PC-3 (cell line): ENCODE measurements around the gene FADD. TPM values are rescaled to one million over a fixed set of nuclear protein-coding genes. Genes with fewer than 3 reads are reported as not detected.
A peak's percentile ranks its signal among the peaks of the same experiment; 100 is the strongest.
"Not testable (repeated sequence)": the region's sequence is repeated elsewhere in the genome, so short reads cannot be mapped to it uniquely, and the experiment has no call there.

Experiments
- ATAC-seq: fragments of 200-7000 bp; cut with Tn5 transposase; 2 replicates; pipeline ENCODE4 v1.9.1; 2020; ENCODE audit warnings: mild to moderate bottlenecking, moderate library complexity
- BruUV-seq: library from RNA; stranded (reverse); fragments of 400-500 nt; replicated peaks from 2 replicates; lab custom pipeline; 2021; lab: Mats Ljungman, UMichigan
- CTCF ChIA-PET: fragments of 300-600 bp; sonication (Branson Sonifier 250); formaldehyde crosslinking; loops from one replicate; lab custom pipeline; 2022; ENCODE audit warnings: antibody characterized with exemption; lab: Charles Lee
- POLR2A ChIA-PET: fragments of 300-600 bp; sonication (Branson Sonifier 250); formaldehyde crosslinking; loops from one replicate; lab custom pipeline; 2022; ENCODE audit warnings: antibody characterized with exemption; ENCODE audit not compliant: unreplicated experiment; lab: Charles Lee
- DNase-seq: peaks from one replicate; pipeline ENCODE4 v3.0.0-alpha.2; 2015
- H2AFZ ChIP-seq: fragments of 300-600 bp; sonication (generic); 2 replicates; pipeline ENCODE4 v1.6.0; 2016; ENCODE audit warnings: antibody characterized with exemption, low read length
- H3F3A ChIP-seq: fragments of 300-600 bp; sonication (generic); one replicate; pipeline ENCODE4 v1.6.0; 2017; ENCODE audit warnings: antibody characterized with exemption, low read length, control low read depth, mild to moderate bottlenecking; ENCODE audit not compliant: unreplicated experiment
- H3K27ac ChIP-seq: fragments of 300-600 bp; sonication (generic); 2 replicates; pipeline ENCODE4 v1.5.1; 2016; ENCODE audit warnings: mild to moderate bottlenecking, low read length
- H3K27me3 ChIP-seq: fragments of 300-600 bp; sonication (generic); 2 replicates; pipeline ENCODE4 v1.6.1; 2016; ENCODE audit warnings: low read length, mixed read lengths
- H3K36me3 ChIP-seq: fragments of 300-600 bp; sonication (generic); 2 replicates; pipeline ENCODE4 v1.6.1; 2016; ENCODE audit warnings: low read depth, mixed run types, low read length, mixed read lengths
- H3K4me1 ChIP-seq: fragments of 300-600 bp; sonication (generic); 2 replicates; pipeline ENCODE4 v1.5.1; 2016; ENCODE audit warnings: low read length; ENCODE audit not compliant: insufficient read depth
- H3K4me2 ChIP-seq: fragments of 300-600 bp; sonication (generic); 2 replicates; pipeline ENCODE4 v1.6.0; 2016; ENCODE audit warnings: low read length
- H3K4me3 ChIP-seq: fragments of 300-600 bp; sonication (generic); 2 replicates; pipeline ENCODE4 v1.5.1; 2016; ENCODE audit warnings: mild to moderate bottlenecking, low read length, mixed read lengths
- H3K79me2 ChIP-seq: fragments of 300-600 bp; sonication (generic); 2 replicates; pipeline ENCODE4 v1.6.1; 2017; ENCODE audit warnings: low read length, mixed read lengths
- H3K9ac ChIP-seq: fragments of 300-600 bp; sonication (generic); 2 replicates; pipeline ENCODE4 v1.6.0; 2016; ENCODE audit warnings: mild to moderate bottlenecking, low read length
- H3K9me2 ChIP-seq: fragments of 300-600 bp; sonication (generic); replicated peaks from 2 replicates; pipeline ENCODE4 v1.6.1; 2016; ENCODE audit warnings: mixed run types, low read length, mixed read lengths
- H3K9me3 ChIP-seq: fragments of 300-600 bp; sonication (generic); 2 replicates; pipeline ENCODE4 v1.6.1; 2016; ENCODE audit warnings: low read length, mixed read lengths
- H4K20me1 ChIP-seq: fragments of 300-600 bp; sonication (generic); 2 replicates; pipeline ENCODE4 v1.6.1; 2016; ENCODE audit warnings: low read length, mixed read lengths
- EZH2 ChIP-seq: fragments of 300-600 bp; sonication (generic); IDR thresholded peaks from one replicate; pipeline ENCODE4 v1.6.1; 2017; ENCODE audit warnings: antibody characterized with exemption, mild to moderate bottlenecking, low read length; ENCODE audit not compliant: unreplicated experiment
- EZH2phosphoT487 ChIP-seq: fragments of 300-600 bp; sonication (generic); IDR thresholded peaks from 2 replicates; pipeline ENCODE4 v1.6.1; 2018; ENCODE audit warnings: mild to moderate bottlenecking, antibody characterized with exemption, low read length, borderline replicate concordance
- intact Hi-C: fragments of 100-400 bp; cut with micrococcal nuclease; formaldehyde crosslinking; loops from 2 replicates; pipeline ENCODE4 v1.9.0; 2023
- total RNA-seq: library from RNA; depleted of rRNA; stranded (reverse); fragments of >200 nt; gene quantifications from 2 replicates; pipeline ENCODE4 v1.2.3, GENCODE V29; 2014
- TF ChIP-seq, protein P1 (sequence below): fragments of 300-600 bp; sonication (generic); conservative IDR thresholded peaks from 2 replicates; pipeline ENCODE4 v1.5.1; 2017; ENCODE audit warnings: antibody characterized with exemption, low read depth, mild to moderate bottlenecking, low read length

The FADD gene
- total RNA-seq, 1 experiment from 2014 or later, result 79.5 TPM

DNA sequence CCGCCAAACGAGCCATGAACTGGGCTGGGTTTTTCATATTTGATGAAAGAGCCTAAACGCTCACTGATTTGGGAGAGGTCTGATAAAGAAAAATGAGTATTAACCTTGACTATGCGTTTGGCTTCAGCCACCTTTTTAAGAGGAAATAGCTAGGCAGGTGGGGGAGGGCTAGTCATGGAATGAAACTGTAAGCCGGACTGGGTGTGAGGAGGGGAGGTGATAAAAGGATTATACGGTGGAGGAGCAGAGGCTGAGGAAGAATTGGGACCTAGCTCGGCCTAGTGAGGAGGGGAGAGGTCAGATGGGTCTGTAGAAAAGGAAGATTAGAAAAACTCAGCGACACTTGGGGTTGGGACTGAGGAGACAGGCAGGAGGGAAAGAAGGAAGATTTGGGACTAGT is 15.0 kb downstream of the FADD start:
- H3K4me3 ChIP-seq, H3F3A ChIP-seq, intact Hi-C loops, CTCF ChIA-PET, H3K9ac ChIP-seq, H2AFZ ChIP-seq, H3K4me1 ChIP-seq, ATAC-seq, BruUV-seq, POLR2A ChIA-PET, H3K9me3 ChIP-seq, H3K9me2 ChIP-seq, H3K4me2 ChIP-seq, H3K79me2 ChIP-seq, H3K27ac ChIP-seq, H4K20me1 ChIP-seq, H3K36me3 ChIP-seq, DNase-seq, H3K27me3 ChIP-seq: not testable (repeated sequence)

DNA sequence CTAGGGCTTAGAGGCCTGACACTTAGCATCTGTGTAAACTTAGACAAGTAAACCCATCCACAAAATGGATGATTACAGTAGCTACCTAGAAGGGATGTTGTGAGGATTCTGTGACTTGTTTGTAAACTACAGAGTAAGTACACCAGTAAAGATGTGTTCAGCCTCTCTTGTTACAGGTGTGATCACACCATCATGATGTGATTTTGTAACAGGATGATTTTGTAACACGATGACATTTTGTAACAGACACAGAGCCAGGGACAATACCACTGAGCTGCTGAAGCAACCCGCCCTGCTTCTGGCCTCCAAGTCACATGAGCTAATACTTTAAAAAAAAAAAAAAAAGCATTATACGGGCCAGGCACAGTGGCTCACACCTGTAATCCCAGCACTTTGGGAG is 17.0 kb downstream of the FADD start:
- ChIA-PET POLR2A (no interaction called here), CTCF (interaction anchor here (0.6 kb wide), 1 partner anchor 1120 kb away, joined by 3 read pairs; no protein-coding TSS in a partner anchor)
- ATAC-seq, result no peak
- H3K4me2 ChIP-seq, result no peak overlapping the region
- H3K79me2 ChIP-seq, result no peaks in the 10 kb centered on the region
- H3K36me3 ChIP-seq, result no peaks in the 10 kb centered on the region
- no peaks in the 10 kb centered on the region for H3K4me1 ChIP-seq
- no peak overlapping the region for H3K9ac ChIP-seq
- no peak overlapping the region for H3K27ac ChIP-seq
- no peak for DNase-seq
- no peaks in the 10 kb centered on the region for H3K9me3 ChIP-seq
- no peaks in the 10 kb centered on the region for H3F3A ChIP-seq
- no peak overlapping the region for H2AFZ ChIP-seq
- no peaks in the 10 kb centered on the region for H4K20me1 ChIP-seq
- H3K27me3 ChIP-seq, result no peaks in the 10 kb centered on the region
- H3K9me2 ChIP-seq, result no peaks in the 10 kb centered on the region
- BruUV-seq, result no TSS peak
- H3K4me3 ChIP-seq, result no peak overlapping the region
- TF ChIP-seq EZH2 (no peak), EZH2phosphoT487 (no peak)
- TF ChIP-seq, protein P1, sequence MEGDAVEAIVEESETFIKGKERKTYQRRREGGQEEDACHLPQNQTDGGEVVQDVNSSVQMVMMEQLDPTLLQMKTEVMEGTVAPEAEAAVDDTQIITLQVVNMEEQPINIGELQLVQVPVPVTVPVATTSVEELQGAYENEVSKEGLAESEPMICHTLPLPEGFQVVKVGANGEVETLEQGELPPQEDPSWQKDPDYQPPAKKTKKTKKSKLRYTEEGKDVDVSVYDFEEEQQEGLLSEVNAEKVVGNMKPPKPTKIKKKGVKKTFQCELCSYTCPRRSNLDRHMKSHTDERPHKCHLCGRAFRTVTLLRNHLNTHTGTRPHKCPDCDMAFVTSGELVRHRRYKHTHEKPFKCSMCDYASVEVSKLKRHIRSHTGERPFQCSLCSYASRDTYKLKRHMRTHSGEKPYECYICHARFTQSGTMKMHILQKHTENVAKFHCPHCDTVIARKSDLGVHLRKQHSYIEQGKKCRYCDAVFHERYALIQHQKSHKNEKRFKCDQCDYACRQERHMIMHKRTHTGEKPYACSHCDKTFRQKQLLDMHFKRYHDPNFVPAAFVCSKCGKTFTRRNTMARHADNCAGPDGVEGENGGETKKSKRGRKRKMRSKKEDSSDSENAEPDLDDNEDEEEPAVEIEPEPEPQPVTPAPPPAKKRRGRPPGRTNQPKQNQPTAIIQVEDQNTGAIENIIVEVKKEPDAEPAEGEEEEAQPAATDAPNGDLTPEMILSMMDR, result no peak
- intact Hi-C loops, result no loop called here

DNA sequence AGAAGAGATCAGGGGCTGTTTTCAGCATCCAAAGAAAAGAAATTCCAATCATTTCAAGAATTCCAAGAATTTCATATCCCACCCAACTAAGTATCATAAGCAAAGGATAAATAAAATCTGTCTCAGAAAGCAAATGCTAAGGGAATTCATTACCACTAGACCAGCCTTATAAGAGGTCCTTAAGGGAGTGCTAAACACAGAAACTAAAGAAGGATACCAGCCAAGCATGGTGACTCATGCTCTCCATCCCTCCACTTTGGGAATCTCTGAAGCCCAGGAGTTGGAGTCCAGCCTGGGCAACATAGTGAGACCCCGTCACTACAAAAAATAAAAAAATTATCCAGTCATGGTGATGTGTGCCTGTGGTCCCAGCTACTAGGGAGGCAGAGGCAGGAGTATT is 17.8 kb downstream of the FADD start:
- Histone ChIP-seq H3F3A (no peaks in the 10 kb centered on the region), H3K4me1 (no peaks in the 10 kb centered on the region), H3K79me2 (no peaks in the 10 kb centered on the region), H3K4me2 (no peak overlapping the region), H3K27ac (no peak overlapping the region), H3K27me3 (no peaks in the 10 kb centered on the region), H3K4me3 (no peak overlapping the region), H3K36me3 (no peaks in the 10 kb centered on the region), H3K9me3 (no peaks in the 10 kb centered on the region), H2AFZ (no peak overlapping the region), H3K9me2 (no peaks in the 10 kb centered on the region), H4K20me1 (no peaks in the 10 kb centered on the region), H3K9ac (no peak overlapping the region)
- TF ChIP-seq EZH2, result no peak
- TF ChIP-seq, protein P1, result no peak
- no peak for TF ChIP-seq EZH2phosphoT487
- BruUV-seq, result no TSS peak
- POLR2A ChIA-PET, result no interaction called here
- intact Hi-C loops, result no loop called here
- CTCF ChIA-PET, result interaction anchor here (0.7 kb wide), 1 partner anchor 278 kb away, joined by 11 read pairs; no protein-coding TSS in a partner anchor
- DNase-seq (peak; percentile 31), ATAC-seq (no peak)
